Karpas-422 (cell line): Measurements from ENCODE around the gene PCMTD2. TPM values are rescaled to one million over a fixed set of nuclear protein-coding genes. Genes with fewer than 3 reads are reported as not detected.

Experiments
- DNase-seq: peaks from one replicate; pipeline ENCODE4 v3.0.0-alpha.2; 2015
- H2AFZ ChIP-seq: fragments of 200-600 bp; sonication (generic); 2 replicates; pipeline ENCODE4 v1.6.1; 2014; ENCODE audit warnings: antibody characterized with exemption, low read length, mixed read lengths
- H3K27ac ChIP-seq: fragments of 200-600 bp; sonication (generic); 2 replicates; pipeline ENCODE4 v1.5.1; 2014; ENCODE audit warnings: mild to moderate bottlenecking, low read length, moderate library complexity
- H3K27me3 ChIP-seq: fragments of 200-600 bp; sonication (generic); 2 replicates; pipeline ENCODE4 v1.6.1; 2014; ENCODE audit warnings: low read length, mixed read lengths
- H3K36me3 ChIP-seq: fragments of 200-600 bp; sonication (generic); 2 replicates; pipeline ENCODE4 v1.6.1; 2014; ENCODE audit warnings: low read length, mixed read lengths; ENCODE audit not compliant: insufficient read depth
- H3K4me1 ChIP-seq: fragments of 200-600 bp; sonication (generic); 2 replicates; pipeline ENCODE4 v1.6.1; 2014; ENCODE audit warnings: mild to moderate bottlenecking, low read length, mixed read lengths
- H3K4me2 ChIP-seq: fragments of 200-600 bp; sonication (generic); 2 replicates; pipeline ENCODE4 v1.6.1; 2014; ENCODE audit warnings: low read length, low read depth, mild to moderate bottlenecking; ENCODE audit not compliant: poor library complexity, severe bottlenecking
- H3K4me3 ChIP-seq: fragments of 200-600 bp; sonication (generic); 2 replicates; pipeline ENCODE4 v1.5.1; 2014; ENCODE audit warnings: mild to moderate bottlenecking, antibody characterized with exemption, low read length, mixed read lengths
- H3K79me2 ChIP-seq: fragments of 200-600 bp; sonication (generic); 2 replicates; pipeline ENCODE4 v1.6.1; 2014; ENCODE audit warnings: mild to moderate bottlenecking, low read length, mixed read lengths
- H3K9ac ChIP-seq: fragments of 200-600 bp; sonication (generic); 2 replicates; pipeline ENCODE4 v1.6.0; 2014; ENCODE audit warnings: low read length
- H3K9me2 ChIP-seq: fragments of 200-600 bp; sonication (generic), shearing (Covaris generic); replicated peaks from 2 replicates; pipeline ENCODE4 v1.6.0; 2014; ENCODE audit warnings: mild to moderate bottlenecking, low read length, moderate library complexity; ENCODE audit not compliant: insufficient read depth
- H3K9me3 ChIP-seq: fragments of 300-700, 200-600 bp; sonication (generic); 2 replicates; pipeline ENCODE4 v1.6.1; 2014; ENCODE audit warnings: low read length, mixed read lengths
- H4K20me1 ChIP-seq: fragments of 200-600 bp; sonication (generic); 2 replicates; pipeline ENCODE4 v1.6.1; 2014; ENCODE audit warnings: mild to moderate bottlenecking, antibody characterized with exemption, low read length, low read depth; ENCODE audit not compliant: insufficient read depth
- total RNA-seq: library from RNA; depleted of rRNA; stranded (reverse); fragments of >200 nt; shearing (Covaris generic); gene quantifications from 2 replicates; pipeline ENCODE4 v1.2.3, GENCODE V29; 2014; ENCODE audit warnings: low replicate concordance

The PCMTD2 gene
- total RNA-seq, 1 experiment from 2014 or later, result 92.7 TPM

- peaks cover 6% of the 10 kb centered on the region for H3K4me1 ChIP-seq
- H4K20me1 ChIP-seq, result no peaks in the 10 kb centered on the region
- H3K9me2 ChIP-seq, result no peaks in the 10 kb centered on the region
- H3K27ac ChIP-seq, result no peak overlapping the region
- H3K9ac ChIP-seq, result no peak overlapping the region
- H3K27me3 ChIP-seq, result no peaks in the 10 kb centered on the region
- H3K79me2 ChIP-seq, result peaks cover 35% of the 10 kb centered on the region
- H3K4me2 ChIP-seq, result no peak overlapping the region
- DNase-seq, result no peak
- H3K9me3 ChIP-seq, result peaks cover 9% of the 10 kb centered on the region
- no peak overlapping the region for H3K4me3 ChIP-seq
- H3K36me3 ChIP-seq, result peaks cover 55% of the 10 kb centered on the region
- no peak overlapping the region for H2AFZ ChIP-seq
Observed at GRCh38 chr20:64265201-64265600, 9.7 kb downstream of the PCMTD2 start.

DNA sequence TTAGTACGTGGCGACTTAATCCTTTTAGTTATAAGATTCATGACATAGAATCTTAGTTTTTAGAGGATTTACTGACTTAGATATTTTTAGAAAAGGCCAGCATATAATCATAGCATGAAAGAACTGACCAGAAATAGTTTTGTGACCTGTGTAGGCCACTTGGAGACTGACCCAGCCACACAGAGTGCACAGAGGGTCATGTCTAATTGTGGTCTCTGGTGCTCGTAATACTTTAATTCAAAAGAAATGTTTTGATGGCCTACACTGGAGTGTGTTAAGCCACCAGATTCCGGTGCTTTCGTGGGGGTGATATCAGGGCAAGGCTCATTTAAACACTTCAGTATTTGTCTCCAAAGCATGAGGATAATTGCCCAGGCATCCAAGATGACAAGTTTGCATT, 11.4 kb downstream of the PCMTD2 start:
- Histone ChIP-seq H4K20me1 (no peaks in the 10 kb centered on the region), H3K4me1 (peaks cover 6% of the 10 kb centered on the region), H3K4me2 (no peak overlapping the region), H3K4me3 (no peak overlapping the region), H3K27ac (no peak overlapping the region), H3K9me3 (peaks cover 9% of the 10 kb centered on the region), H2AFZ (no peak overlapping the region), H3K27me3 (no peaks in the 10 kb centered on the region), H3K9me2 (no peaks in the 10 kb centered on the region), H3K36me3 (peaks cover 59% of the 10 kb centered on the region), H3K9ac (no peak overlapping the region), H3K79me2 (peaks cover 32% of the 10 kb centered on the region)
- no peak for DNase-seq

DNA sequence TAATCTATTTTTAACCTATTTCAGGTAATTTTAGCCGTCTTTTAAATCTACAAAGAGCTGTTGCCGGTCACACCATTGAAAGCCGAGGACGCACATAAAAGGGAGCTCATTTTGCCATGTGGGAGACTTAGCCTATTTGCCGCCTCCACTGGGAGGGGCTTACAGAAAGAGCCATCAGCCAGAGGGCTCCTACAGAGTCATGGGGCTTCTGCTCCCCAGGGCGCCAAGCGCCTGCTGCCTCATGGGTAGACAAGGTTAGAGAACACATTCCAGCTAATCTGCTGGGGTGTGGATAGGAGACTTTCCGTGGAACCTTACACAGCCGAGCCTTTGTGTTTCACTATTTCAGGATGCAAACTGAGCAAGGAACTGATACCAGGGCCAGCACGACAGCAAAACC, 12.6 kb downstream of the PCMTD2 start:
- Histone ChIP-seq H4K20me1 (no peaks in the 10 kb centered on the region), H3K4me2 (no peak overlapping the region)
- no peak for DNase-seq

DNA sequence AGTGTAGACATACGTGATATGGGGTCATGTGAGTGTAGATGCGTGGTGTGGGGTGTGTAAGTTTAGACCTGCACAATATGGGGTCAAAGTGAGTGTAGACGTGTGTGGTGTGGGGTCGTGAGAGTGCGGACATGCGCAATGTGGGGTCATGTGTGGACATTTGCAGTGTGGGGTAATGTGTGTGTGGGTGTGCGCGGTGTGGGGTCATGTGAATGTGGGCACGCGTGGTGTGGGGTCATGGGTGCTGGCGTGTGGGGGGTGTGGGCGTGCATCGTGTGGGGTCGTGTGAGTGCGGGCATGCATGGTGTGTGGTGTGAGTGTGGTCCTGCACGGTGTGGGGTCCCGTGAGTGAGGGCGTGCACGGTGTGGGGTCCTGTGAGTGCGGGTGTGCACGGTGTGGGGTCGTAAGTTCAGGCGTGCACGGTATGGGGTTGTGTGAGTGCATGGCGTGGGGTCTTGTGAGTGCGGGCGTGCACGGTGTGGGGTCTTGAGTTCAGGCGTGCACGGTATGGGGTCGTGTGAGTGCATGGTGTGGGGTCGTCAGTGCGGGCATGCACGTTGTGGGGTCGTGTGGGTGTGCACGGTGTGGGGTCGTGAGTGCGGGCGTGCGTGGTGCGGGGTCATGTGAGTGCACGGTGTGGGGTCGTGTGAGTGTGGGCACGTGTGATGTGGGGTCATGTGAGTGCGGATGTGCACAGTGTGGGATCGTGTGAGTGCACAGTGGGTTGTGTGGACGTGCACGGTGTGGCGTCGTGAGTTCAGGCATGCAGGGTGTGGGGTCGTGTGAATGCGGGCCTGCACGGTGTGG, 14.3 kb downstream of the PCMTD2 start:
- peaks cover 51% of the 10 kb centered on the region for H3K36me3 ChIP-seq

More for the DNA sequence above, 12.6 kb downstream of the PCMTD2 start:
- Histone ChIP-seq H3K79me2 (peaks cover 29% of the 10 kb centered on the region), H3K27ac (no peak overlapping the region), H3K9ac (no peak overlapping the region), H3K4me1 (peaks cover 6% of the 10 kb centered on the region), H3K9me2 (no peaks in the 10 kb centered on the region), H3K4me3 (no peak overlapping the region), H3K36me3 (peaks cover 59% of the 10 kb centered on the region), H3K9me3 (peaks cover 9% of the 10 kb centered on the region), H2AFZ (no peak overlapping the region), H3K27me3 (no peaks in the 10 kb centered on the region)

GRCh38 chr20:64271636-64272035, 16.1 kb downstream of the PCMTD2 start:
- peaks cover 45% of the 10 kb centered on the region for H3K36me3 ChIP-seq
- H4K20me1 ChIP-seq, result no peaks in the 10 kb centered on the region
- DNase-seq, result no peak
- no peaks in the 10 kb centered on the region for H3K27me3 ChIP-seq
- 0 out of 2 replicates have a peak, but pooled peaks cover 8% of the 10 kb centered on the region for H3K79me2 ChIP-seq
- H3K4me1 ChIP-seq, result no peaks in the 10 kb centered on the region
- no peak overlapping the region for H2AFZ ChIP-seq
- no peak overlapping the region for H3K4me2 ChIP-seq
- peaks cover 9% of the 10 kb centered on the region for H3K9me3 ChIP-seq
- no peaks in the 10 kb centered on the region for H3K9me2 ChIP-seq
- no peak overlapping the region for H3K9ac ChIP-seq
- H3K4me3 ChIP-seq, result no peak overlapping the region
- no peak overlapping the region for H3K27ac ChIP-seq

More for the DNA sequence above, 14.3 kb downstream of the PCMTD2 start:
- H3K4me1 ChIP-seq, result no peaks in the 10 kb centered on the region
- peaks cover 9% of the 10 kb centered on the region for H3K9me3 ChIP-seq
- H3K27me3 ChIP-seq, result no peaks in the 10 kb centered on the region
- no peak overlapping the region for H3K4me2 ChIP-seq
- no peak overlapping the region for H3K27ac ChIP-seq
- DNase-seq, result no peak
- H2AFZ ChIP-seq, result no peak overlapping the region
- peaks cover 18% of the 10 kb centered on the region for H3K79me2 ChIP-seq
- H3K9ac ChIP-seq, result no peak overlapping the region
- H4K20me1 ChIP-seq, result no peaks in the 10 kb centered on the region
- H3K9me2 ChIP-seq, result no peaks in the 10 kb centered on the region
- H3K4me3 ChIP-seq, result no peak overlapping the region

GRCh38 chr20:64273109-64273508, 17.6 kb downstream of the PCMTD2 start:
- H3K9me2 ChIP-seq, result no peaks in the 10 kb centered on the region
- H3K9me3 ChIP-seq, result peaks cover 9% of the 10 kb centered on the region
- no peak overlapping the region for H3K9ac ChIP-seq
- no peaks in the 10 kb centered on the region for H3K4me1 ChIP-seq
- 0 out of 2 replicates have a peak, but pooled peaks cover 7% of the 10 kb centered on the region for H3K79me2 ChIP-seq
- peaks cover 31% of the 10 kb centered on the region for H3K36me3 ChIP-seq
- H3K4me3 ChIP-seq, result no peak overlapping the region
- H4K20me1 ChIP-seq, result no peaks in the 10 kb centered on the region
- H2AFZ ChIP-seq, result no peak overlapping the region
- no peak for DNase-seq
- H3K4me2 ChIP-seq, result no peak overlapping the region
- no peak overlapping the region for H3K27ac ChIP-seq
- no peaks in the 10 kb centered on the region for H3K27me3 ChIP-seq

- peaks cover 7% of the 10 kb centered on the region; the same call in 1 of the 2 replicates for H3K9me3 ChIP-seq
- no peaks in the 10 kb centered on the region for H3K27me3 ChIP-seq
- H3K9ac ChIP-seq, result no peak overlapping the region
- H3K79me2 ChIP-seq, result no peaks in the 10 kb centered on the region
- no peaks in the 10 kb centered on the region for H3K9me2 ChIP-seq
- H3K36me3 ChIP-seq, result peaks cover 7% of the 10 kb centered on the region; the same call in 1 of the 2 replicates
- no peaks in the 10 kb centered on the region for H4K20me1 ChIP-seq
- no peak overlapping the region for H2AFZ ChIP-seq
- H3K4me1 ChIP-seq, result no peaks in the 10 kb centered on the region
- H3K27ac ChIP-seq, result no peak overlapping the region
- no peak overlapping the region for H3K4me3 ChIP-seq
- H3K4me2 ChIP-seq, result no peak overlapping the region
- DNase-seq, result no peak
Observed at GRCh38 chr20:64276817-64277216, 21.3 kb downstream of the PCMTD2 start.

GRCh38 chr20:64277571-64278316, 22.2 kb downstream of the PCMTD2 start:
- H3K79me2 ChIP-seq, result no peaks in the 10 kb centered on the region
- H3K4me1 ChIP-seq, result no peaks in the 10 kb centered on the region
- H3K9me2 ChIP-seq, result no peaks in the 10 kb centered on the region
- DNase-seq, result no peak
- peaks cover 7% of the 10 kb centered on the region; the same call in 1 of the 2 replicates for H3K36me3 ChIP-seq
- H3K4me2 ChIP-seq, result no peak overlapping the region
- H3K4me3 ChIP-seq, result no peak overlapping the region
- H3K27ac ChIP-seq, result no peak overlapping the region
- H3K9me3 ChIP-seq, result peaks cover 12% of the 10 kb centered on the region; the same call in 1 of the 2 replicates
- no peaks in the 10 kb centered on the region for H4K20me1 ChIP-seq
- H3K27me3 ChIP-seq, result no peaks in the 10 kb centered on the region
- no peak overlapping the region for H3K9ac ChIP-seq
- no peak overlapping the region for H2AFZ ChIP-seq
